H1 (cell line): Measurements from ENCODE around the gene IPO13. TPM values are rescaled to one million over a fixed set of nuclear protein-coding genes. Genes with fewer than 3 reads are reported as not detected.

Experiments used
- CTCF ChIA-PET: fragments of 300-600 bp; sonication (Branson Sonifier 250); formaldehyde crosslinking; loops from one replicate; lab custom pipeline; 2021; ENCODE audit not compliant: partially characterized antibody; lab: Charles Lee
- POLR2A ChIA-PET: fragments of 300-600 bp; sonication (Branson Sonifier 250); formaldehyde crosslinking; loops from one replicate; lab custom pipeline; 2021; ENCODE audit warnings: inconsistent platforms; ENCODE audit not compliant: partially characterized antibody; lab: Charles Lee
- DNase-seq, 2 experiments: peaks; one replicate each; pipeline versions ENCODE4 v3.0.0 to v3.0.0-alpha.2; 2010 to 2022; ENCODE audit warnings: low spot score in 2 of 2, low read depth in 1 of 2, mixed read lengths in 1 of 2
- FAIRE-seq: peaks from 2 replicates; lab custom pipeline; 2011; peaks lifted over from hg19 to GRCh38; lab: Jason Lieb, UNC
- H2AFZ ChIP-seq: 2 replicates; pipeline ENCODE4 v1.8.1; 2012; ENCODE audit warnings: low read length, inconsistent platforms
- H2AK5ac ChIP-seq: 2 replicates; pipeline ENCODE4 v1.6.1; 2013; ENCODE audit warnings: low read depth, low read length
- H2BK120ac ChIP-seq: replicated peaks from 2 replicates; pipeline ENCODE3; 2013; ENCODE audit warnings: low read depth, low read length, inconsistent platforms
- H2BK12ac ChIP-seq: 2 replicates; pipeline ENCODE4 v1.6.1; 2013; ENCODE audit warnings: low read depth, low read length
- H2BK15ac ChIP-seq: 2 replicates; pipeline ENCODE4 v1.6.1; 2013; ENCODE audit warnings: low read length
- H2BK20ac ChIP-seq: 2 replicates; pipeline ENCODE4 v1.6.1; 2013; ENCODE audit warnings: low read length
- H2BK5ac ChIP-seq: 2 replicates; pipeline ENCODE4 v1.6.1; 2013; ENCODE audit warnings: low read depth, low read length
- H3K14ac ChIP-seq: 2 replicates; pipeline ENCODE4 v1.6.1; 2013; ENCODE audit warnings: inconsistent platforms; ENCODE audit not compliant: insufficient read length
- H3K18ac ChIP-seq: 2 replicates; pipeline ENCODE4 v1.6.1; 2013; ENCODE audit warnings: low read length; ENCODE audit errors: extremely low read depth
- H3K23ac ChIP-seq: 2 replicates; pipeline ENCODE4 v1.6.1; 2013; ENCODE audit warnings: inconsistent platforms; ENCODE audit not compliant: insufficient read length
- H3K23me2 ChIP-seq: 2 replicates; pipeline ENCODE4 v1.6.1; 2013; ENCODE audit warnings: low read depth, low read length
- H3K27ac ChIP-seq: 2 replicates; pipeline ENCODE4 v1.6.1; 2011; ENCODE audit warnings: low read depth, low read length, inconsistent platforms
- H3K27me3 ChIP-seq, 4 experiments: replicated peaks in 1 of 4; 1 replicate in 1 of 4; 2 replicates in 3 of 4; pipeline versions ENCODE4 v1.6.1 to v1.8.1; 2011 to 2013; ENCODE audit warnings: low read length in 3 of 4, mild to moderate bottlenecking in 3 of 4, inconsistent platforms in 2 of 4, mixed read lengths in 2 of 4, moderate library complexity in 1 of 4; ENCODE audit not compliant: control insufficient read depth in 3 of 4, insufficient read depth in 3 of 4; ENCODE audit errors: extremely low read depth in 1 of 4
- H3K36me3 ChIP-seq, 4 experiments: 2 replicates each; pipeline versions ENCODE4 v1.6.1 to v1.8.1; 2011 to 2013; ENCODE audit warnings: mild to moderate bottlenecking in 4 of 4, low read length in 3 of 4, moderate library complexity in 2 of 4, control low read depth in 1 of 4, inconsistent platforms in 1 of 4; ENCODE audit not compliant: insufficient read depth in 4 of 4, control insufficient read depth in 2 of 4
- H3K4ac ChIP-seq: replicated peaks from 2 replicates; pipeline ENCODE3; 2013; ENCODE audit warnings: low read length, low read depth, mixed read lengths, inconsistent platforms; ENCODE audit not compliant: insufficient read length
- H3K4me1 ChIP-seq, 4 experiments: replicated peaks in 1 of 4; 1 replicate in 1 of 4; 2 replicates in 3 of 4; pipeline versions ENCODE4 v1.6.1 to v1.8.1; 2011 to 2013; ENCODE audit warnings: low read length in 3 of 4, inconsistent platforms in 2 of 4, mixed read lengths in 1 of 4; ENCODE audit not compliant: insufficient read depth in 4 of 4, control insufficient read depth in 3 of 4
- H3K4me2 ChIP-seq, 2 experiments: 2 replicates each; pipeline versions ENCODE4 v1.6.1 to v1.8.1; 2011 to 2013; ENCODE audit warnings: low read depth in 2 of 2, low read length in 2 of 2, control low read depth in 1 of 2, inconsistent platforms in 1 of 2, mild to moderate bottlenecking in 1 of 2; ENCODE audit not compliant: insufficient read depth in 1 of 2
- H3K4me3 ChIP-seq, 4 experiments: fragments of 200-600, 300-600 bp in 1 of 4; sonication (generic), shearing (Covaris generic), sonication (Bioruptor Twin) in 1 of 4; 2 replicates each; pipeline versions ENCODE4 v1.5.1 to v1.8.1; 2011 to 2016; ENCODE audit warnings: low read length in 4 of 4, low read depth in 3 of 4, control low read depth in 2 of 4, inconsistent platforms in 2 of 4, mild to moderate bottlenecking in 2 of 4, mixed read lengths in 1 of 4, moderate library complexity in 1 of 4; ENCODE audit not compliant: insufficient read depth in 2 of 4; ENCODE audit errors: extremely low read depth in 1 of 4
- H3K56ac ChIP-seq: replicated peaks from 2 replicates; pipeline ENCODE3; 2013; ENCODE audit warnings: low read depth, mild to moderate bottlenecking, mixed read lengths, low read length, inconsistent platforms; ENCODE audit not compliant: insufficient read length
- H3K79me1 ChIP-seq: 2 replicates; pipeline ENCODE4 v1.6.1; 2013; ENCODE audit warnings: low read depth, low read length, control low read depth
- H3K79me2 ChIP-seq, 2 experiments: 2 replicates each; pipeline versions ENCODE4 v1.6.1 to v1.8.1; 2012 to 2013; ENCODE audit warnings: low read length in 2 of 2, mild to moderate bottlenecking in 2 of 2, inconsistent platforms in 1 of 2; ENCODE audit not compliant: insufficient read depth in 2 of 2, control insufficient read depth in 1 of 2
- H3K9ac ChIP-seq, 4 experiments: replicated peaks in 1 of 4; 1 replicate in 1 of 4; 2 replicates in 3 of 4; pipeline versions ENCODE4 v1.6.1 to v1.8.1; 2011 to 2013; ENCODE audit warnings: low read depth in 3 of 4, low read length in 3 of 4, control low read depth in 2 of 4, mild to moderate bottlenecking in 2 of 4, moderate library complexity in 2 of 4, inconsistent platforms in 1 of 4; ENCODE audit errors: extremely low read depth in 1 of 4
- H3K9me3 ChIP-seq, 2 experiments: 2 replicates each; pipeline versions ENCODE4 v1.6.1 to v1.8.1; 2012 to 2013; ENCODE audit warnings: mild to moderate bottlenecking in 2 of 2, moderate library complexity in 2 of 2, control low read depth in 1 of 2, inconsistent platforms in 1 of 2, low read depth in 1 of 2, low read length in 1 of 2, mixed read lengths in 1 of 2; ENCODE audit not compliant: insufficient read depth in 2 of 2
- H4K20me1 ChIP-seq, 2 experiments: replicated peaks in 1 of 2; 2 replicates each; pipeline versions ENCODE3 to v1.8.1; 2011 to 2013; ENCODE audit warnings: inconsistent platforms in 2 of 2, low read length in 2 of 2, mild to moderate bottlenecking in 1 of 2; ENCODE audit not compliant: insufficient read depth in 2 of 2, control insufficient read depth in 1 of 2
- H4K5ac ChIP-seq: 2 replicates; pipeline ENCODE4 v1.6.1; 2013; ENCODE audit warnings: low read length, low read depth, mixed read lengths, inconsistent platforms; ENCODE audit not compliant: insufficient read length
- H4K8ac ChIP-seq: 2 replicates; pipeline ENCODE4 v1.8.0; 2013; ENCODE audit warnings: mild to moderate bottlenecking, moderate library complexity, low read length, inconsistent platforms; ENCODE audit not compliant: insufficient read depth; ENCODE audit errors: extremely low read depth
- H4K91ac ChIP-seq: replicated peaks from 2 replicates; pipeline ENCODE3; 2013; ENCODE audit warnings: low read length, mixed read lengths, inconsistent platforms; ENCODE audit not compliant: insufficient read length
- BACH1 ChIP-seq: IDR thresholded peaks from 2 replicates; pipeline ENCODE4 v1.6.1; 2012; ENCODE audit warnings: low read length, improper control_type of control experiment
- CEBPB ChIP-seq: IDR thresholded peaks from 2 replicates; pipeline ENCODE4 v1.6.1; 2012; ENCODE audit warnings: low read depth, low read length
- CREB1 ChIP-seq: IDR thresholded peaks from 2 replicates; pipeline ENCODE4 v1.6.1; 2012; ENCODE audit warnings: inconsistent platforms
- CTBP2 ChIP-seq: IDR thresholded peaks from 2 replicates; pipeline ENCODE4 v1.7.0; 2011; ENCODE audit warnings: borderline replicate concordance, mild to moderate bottlenecking, moderate library complexity, mixed read lengths, low read length; ENCODE audit not compliant: insufficient read depth, insufficient read length
- EGR1 ChIP-seq: IDR thresholded peaks from 2 replicates; pipeline ENCODE4 v1.6.1; 2011; ENCODE audit warnings: low read depth, low read length, borderline replicate concordance
- EZH2 ChIP-seq: fragments of 200-600 bp; sonication (generic); IDR thresholded peaks from 2 replicates; pipeline ENCODE4 v1.7.1; 2012; ENCODE audit warnings: low read depth, mild to moderate bottlenecking, moderate library complexity, low read length, inconsistent platforms; ENCODE audit not compliant: severe bottlenecking
- HDAC2 ChIP-seq, 2 experiments: fragments of 300-600 bp in 1 of 2; sonication (generic) in 1 of 2; IDR thresholded peaks; 2 replicates each; pipeline ENCODE4 v1.6.1; 2011 to 2012; ENCODE audit warnings: low read depth in 2 of 2, low read length in 2 of 2, mild to moderate bottlenecking in 2 of 2, moderate library complexity in 2 of 2, borderline replicate concordance in 1 of 2, inconsistent platforms in 1 of 2
- JUN ChIP-seq: IDR thresholded peaks from 2 replicates; pipeline ENCODE4 v1.6.1; 2011; ENCODE audit warnings: low read depth, mild to moderate bottlenecking, improper control_type of control experiment, low read length
- KDM1A ChIP-seq: fragments of 200-600, 300-600 bp; sonication (generic); IDR thresholded peaks from 2 replicates; pipeline ENCODE4 v1.7.1; 2016; ENCODE audit warnings: mild to moderate bottlenecking, low read length, borderline replicate concordance
- KDM5A ChIP-seq: fragments of 200-600 bp; IDR thresholded peaks from 2 replicates; pipeline ENCODE4 v1.7.1; 2012; ENCODE audit warnings: mild to moderate bottlenecking, low read length, inconsistent platforms, mixed read lengths
- POLR2AphosphoS5 ChIP-seq: IDR thresholded peaks from 2 replicates; pipeline ENCODE4 v1.6.1; 2011; ENCODE audit warnings: low read depth, low read length
- SAP30 ChIP-seq: fragments of 300-600 bp; sonication (generic); IDR thresholded peaks from 2 replicates; pipeline ENCODE4 v1.7.1; 2012; ENCODE audit warnings: low read length, moderate library complexity, mild to moderate bottlenecking, inconsistent platforms; ENCODE audit not compliant: insufficient read depth, insufficient replicate concordance
- TAF7 ChIP-seq: optimal IDR thresholded peaks from 2 replicates; pipeline ENCODE3; 2011; ENCODE audit warnings: low read depth, mild to moderate bottlenecking, inconsistent platforms, low read length, moderate library complexity, borderline replicate concordance
- WGBS, 2 experiments: shearing (Covaris generic) in 1 of 2; methylation state at CpG; one replicate each; pipeline versions ENCODE4 v1.1.6 to v1.1.7; 2013 to 2015; ENCODE audit warnings: low lambda C conversion rate in 2 of 2, mixed read lengths in 2 of 2, inconsistent platforms in 1 of 2, low coverage in 1 of 2, missing lambda C conversion rate in 1 of 2; ENCODE audit not compliant: insufficient replicate concordance in 2 of 2, insufficient coverage in 1 of 2, insufficient read length in 1 of 2; ENCODE audit errors: extremely low coverage in 1 of 2, missing lambda C conversion rate in 1 of 2; 5-methylcytosine and 5-hydroxymethylcytosine counted together
- polyA plus RNA-seq, 7 experiments: library from polyadenylated mRNA; depleted of rRNA in 3 of 7; stranded (reverse) in 5 of 7; unstranded in 2 of 7; fragments of >200 nt in 5 of 7; fragments of 200-250 nt in 2 of 7; gene quantifications; 1 replicate in 5 of 7; 2 replicates in 1 of 7; 4 replicates in 1 of 7; pipeline versions ENCODE4 v1.2.1 to v1.2.3, GENCODE V29; 2011 to 2013; ENCODE audit warnings: missing spikeins in 2 of 7, mixed read lengths in 2 of 7
- total RNA-seq: library from RNA; stranded (reverse); fragmentation: NEBNext Ultra II Directional; extraction: Animal tissue kit (Norgen Biotek cat#: 25700); gene quantifications from 2 replicates; pipeline ENCODE4 v1.2.1, GENCODE V29; 2021

Gene IPO13
- total and polyA plus RNA-seq, 2 of the 8 experiments (the other 6 are each of a cell fraction or from before 2014, with no cell fraction given), result 23.0 to 27.0 TPM

GRCh38 chr1:43999455-43999854, 52.7 kb downstream of the IPO13 start:
- H4K5ac ChIP-seq, result no peak overlapping the region
- no peaks in the 10 kb centered on the region for H3K79me2 ChIP-seq
- H3K79me1 ChIP-seq, result no peaks in the 10 kb centered on the region
- no peak overlapping the region for H2BK120ac ChIP-seq
- H3K14ac ChIP-seq, result no peak overlapping the region
- H3K4me3 ChIP-seq, result no peak overlapping the region
- no peak overlapping the region for H2BK12ac ChIP-seq
- no peak overlapping the region for H4K91ac ChIP-seq
- H3K27ac ChIP-seq, result no peak overlapping the region
- H3K23me2 ChIP-seq, result no peaks in the 10 kb centered on the region
- no peaks in the 10 kb centered on the region; a peak in 1 of 7 replicates for H3K4me1 ChIP-seq
- WGBS, 2 experiments, result 96% methylated on average over 8 of the region's 8 CpGs; no CpG with 5 or more reads in 1 of the 2 experiments
- POLR2A ChIA-PET, result interaction anchor here (0.8 to 27.1 kb wide), 5 partner anchors 7 to 49 kb away, joined by 3 to 544 read pairs (median 7); partner anchors contain the start of gene SLC6A9
- H3K56ac ChIP-seq, result no peak overlapping the region
- H2AK5ac ChIP-seq, result no peak overlapping the region
- H4K8ac ChIP-seq, result no peak overlapping the region
- H3K4me2 ChIP-seq, result no peak overlapping the region
- peaks cover 2% of the 10 kb centered on the region in 2 experiments for H4K20me1 ChIP-seq
- H3K18ac ChIP-seq, result no peak overlapping the region
- no peak overlapping the region for H3K9ac ChIP-seq
- no peak overlapping the region for H2AFZ ChIP-seq
- FAIRE-seq (no peak), DNase-seq (no peak)
- H3K9me3 ChIP-seq, result no peaks in the 10 kb centered on the region
- CTCF ChIA-PET, result interaction anchor here (1.0 to 21.8 kb wide), 8 partner anchors 12 to 236 kb away, joined by 3 to 478 read pairs (median 5); no protein-coding TSS in a partner anchor
- H2BK20ac ChIP-seq, result no peak overlapping the region
- TF ChIP-seq KDM5A (no peak), JUN (no peak), HDAC2 (IDR thresholded peaks at IDR 0.05; ENCODE audit: borderline replicate concordance in 1 of 2, low read depth in 2 of 2, low read length in 2 of 2) (no peak), CREB1 (no peak), TAF7 (no peak), EGR1 (no peak), KDM1A (no peak), CTBP2 (no peak), POLR2AphosphoS5 (no peak), SAP30 (no peak), EZH2 (no peak), CEBPB (no peak), BACH1 (no peak)
- H3K23ac ChIP-seq, result no peak overlapping the region
- no peak overlapping the region for H2BK15ac ChIP-seq
- no peak overlapping the region for H3K4ac ChIP-seq
- H2BK5ac ChIP-seq, result no peak overlapping the region
- no peaks in the 10 kb centered on the region for H3K27me3 ChIP-seq
- H3K36me3 ChIP-seq, result peaks cover 0 to 11% (median 8%) of the 10 kb centered on the region in 4 experiments; a peak in 5 of 8 replicates
